Lower leg skin (tissue), 3 donors: Measurements from ENCODE around the gene KRR1.

Source experiments
- POLR2A ChIP-seq, 2 donors: fragments of 450-650 bp; IDR thresholded peaks; one replicate each; pipeline ENCODE4 v1.6.1; 2016 to 2017; ENCODE audit warnings: antibody characterized with exemption in 2 of 2, mild to moderate bottlenecking in 1 of 2, moderate library complexity in 1 of 2
- TF ChIP-seq, protein P1 (sequence below), 3 donors: fragments of 450-650 bp; IDR thresholded peaks; one replicate each; pipeline ENCODE4 v1.5.1; 2016; ENCODE audit warnings: antibody characterized with exemption in 3 of 3, mild to moderate bottlenecking in 3 of 3, moderate library complexity in 2 of 3

DNA sequence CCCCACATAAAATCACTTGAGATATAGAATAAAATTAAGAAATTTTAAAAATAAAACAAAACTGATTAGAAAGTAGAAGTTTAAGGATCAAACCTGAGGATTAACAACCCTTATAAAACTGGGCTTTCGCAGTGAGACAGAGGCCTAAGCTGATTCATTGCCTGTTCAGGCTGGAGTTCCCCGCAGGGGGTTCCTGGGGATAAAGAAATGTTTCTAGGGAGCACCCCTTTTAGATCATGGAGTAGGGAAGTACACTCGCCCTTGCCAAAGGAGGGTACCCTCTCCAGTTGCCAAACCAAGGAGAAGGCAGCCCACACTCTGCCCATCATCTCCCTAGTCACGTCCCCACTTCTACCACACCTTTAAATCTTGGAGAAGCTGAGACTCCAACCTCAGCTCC lies 24.1 kb downstream of the KRR1 start:
- TF ChIP-seq, protein P1, sequence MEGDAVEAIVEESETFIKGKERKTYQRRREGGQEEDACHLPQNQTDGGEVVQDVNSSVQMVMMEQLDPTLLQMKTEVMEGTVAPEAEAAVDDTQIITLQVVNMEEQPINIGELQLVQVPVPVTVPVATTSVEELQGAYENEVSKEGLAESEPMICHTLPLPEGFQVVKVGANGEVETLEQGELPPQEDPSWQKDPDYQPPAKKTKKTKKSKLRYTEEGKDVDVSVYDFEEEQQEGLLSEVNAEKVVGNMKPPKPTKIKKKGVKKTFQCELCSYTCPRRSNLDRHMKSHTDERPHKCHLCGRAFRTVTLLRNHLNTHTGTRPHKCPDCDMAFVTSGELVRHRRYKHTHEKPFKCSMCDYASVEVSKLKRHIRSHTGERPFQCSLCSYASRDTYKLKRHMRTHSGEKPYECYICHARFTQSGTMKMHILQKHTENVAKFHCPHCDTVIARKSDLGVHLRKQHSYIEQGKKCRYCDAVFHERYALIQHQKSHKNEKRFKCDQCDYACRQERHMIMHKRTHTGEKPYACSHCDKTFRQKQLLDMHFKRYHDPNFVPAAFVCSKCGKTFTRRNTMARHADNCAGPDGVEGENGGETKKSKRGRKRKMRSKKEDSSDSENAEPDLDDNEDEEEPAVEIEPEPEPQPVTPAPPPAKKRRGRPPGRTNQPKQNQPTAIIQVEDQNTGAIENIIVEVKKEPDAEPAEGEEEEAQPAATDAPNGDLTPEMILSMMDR (IDR thresholded peaks at IDR 0.05) = no peak
- no peak for TF ChIP-seq POLR2A (IDR thresholded peaks at IDR 0.05)
